Mucosa of descending colon (tissue), 3 donors: ENCODE measurements around the gene VPS13D. TPM values are rescaled to one million over a fixed set of nuclear protein-coding genes. Genes with fewer than 3 reads are reported as not detected.

Experiments used
- ATAC-seq: fragments of 200-7000 bp; cut with Tn5 transposase; one replicate; pipeline ENCODE4 v1.9.1; 2020; ENCODE audit warnings: mild to moderate bottlenecking, moderate library complexity
- DNase-seq, 3 donors: peaks; one replicate each; pipeline ENCODE4 v3.0.0-alpha.2; 2020
- H3K36me3 ChIP-seq: fragments of 200-600 bp; one replicate; pipeline ENCODE4 v1.8.0; 2021; ENCODE audit warnings: low read depth, mild to moderate bottlenecking
- H3K4me1 ChIP-seq: fragments of 200-600 bp; one replicate; pipeline ENCODE4 v1.8.0; 2021; ENCODE audit warnings: low read depth, mild to moderate bottlenecking
- H3K4me3 ChIP-seq: fragments of 200-600 bp; one replicate; pipeline ENCODE4 v1.8.0; 2021; ENCODE audit warnings: mild to moderate bottlenecking
- H3K9me3 ChIP-seq: fragments of 200-600 bp; one replicate; pipeline ENCODE4 v1.8.0; 2021; ENCODE audit warnings: mild to moderate bottlenecking
- CTCF ChIP-seq: fragments of 200-600 bp; IDR thresholded peaks from one replicate; pipeline ENCODE4 v1.8.0; 2022; ENCODE audit warnings: antibody characterized with exemption, mild to moderate bottlenecking
- intact Hi-C, 2 donors: fragments of 100-400 bp; cut with DNase I in 1 of 2; cut with micrococcal nuclease in 1 of 2; formaldehyde crosslinking; loops; one replicate each; pipeline versions ENCODE4 v1.11.0 to v1.11.1; 2022; cut with DNase I, micrococcal nuclease
- microRNA-seq: library from miRNA; unstranded; fragments of <30 nt; microRNA quantifications from one replicate; pipeline ENCODE4, GENCODE V29; 2019
- total RNA-seq, 3 donors: library from RNA; stranded (reverse); fragmentation: NEBNext Ultra II Directional in 2 of 3; extraction: Animal tissue kit (Norgen Biotek cat#: 25700) in 2 of 3; gene quantifications; one replicate each; pipeline versions ENCODE4 v1.2.1 to v1.2.4, GENCODE V29; 2021 to 2023
- donor health status: DM: no; HTN: no; CAD: no; lungs with moderate emphysema.
- donor health status: DM: no; HTN: no; CAD: no.
- donor health status: DM: no; HTN: yes; CAD: no.

VPS13D gene
- total RNA-seq, 3 donors from 2014 or later, result 70.1 to 96.6 (median 96.6) TPM

- H3K4me3 ChIP-seq, result no peak overlapping the region
- intact Hi-C loops, result no loop called here
- DNase-seq (no peak), ATAC-seq (no peak)
- no peaks in the 10 kb centered on the region for H3K36me3 ChIP-seq
- TF ChIP-seq CTCF, result no peak
- peaks cover 2% of the 10 kb centered on the region for H3K4me1 ChIP-seq
- peaks cover 15% of the 10 kb centered on the region for H3K9me3 ChIP-seq
Observed at GRCh38 chr1:12561121-12561520, 331.3 kb downstream of the VPS13D start.

Small RNAs within 50 kb of the gene (microRNA-seq; reads per million reads assigned to microRNA genes)
- not detected for gene MIR4632

Other genes starting within 250 kb of the VPS13D start
- gene MFN2, start 249.6 kb upstream of the VPS13D start, total RNA-seq, result 100 to 1,000 TPM; 103 to 131 (median 110) TPM
- 10 to 100 TPM; 17.6 to 23.9 (median 22.0) TPM for gene MIIP, start 210.5 kb upstream of the VPS13D start, total RNA-seq
- under 1 TPM in 2 of 3 donors, not detected in 1; 0.31 to 0.51 TPM for gene TNFRSF8, start 166.7 kb upstream of the VPS13D start, total RNA-seq
- 10 to 100 TPM; 20.3 to 39.3 (median 31.6) TPM for gene TNFRSF1B, start 63.0 kb upstream of the VPS13D start, total RNA-seq